ENCODE results near the gene JUNB. TPM values are rescaled to one million over a fixed set of nuclear protein-coding genes. Genes with fewer than 3 reads are reported as not detected.

The JUNB gene
- total RNA-seq, 1 experiment from 2014 or later, result 6.6 TPM

- TF ChIP-seq, protein P1, sequence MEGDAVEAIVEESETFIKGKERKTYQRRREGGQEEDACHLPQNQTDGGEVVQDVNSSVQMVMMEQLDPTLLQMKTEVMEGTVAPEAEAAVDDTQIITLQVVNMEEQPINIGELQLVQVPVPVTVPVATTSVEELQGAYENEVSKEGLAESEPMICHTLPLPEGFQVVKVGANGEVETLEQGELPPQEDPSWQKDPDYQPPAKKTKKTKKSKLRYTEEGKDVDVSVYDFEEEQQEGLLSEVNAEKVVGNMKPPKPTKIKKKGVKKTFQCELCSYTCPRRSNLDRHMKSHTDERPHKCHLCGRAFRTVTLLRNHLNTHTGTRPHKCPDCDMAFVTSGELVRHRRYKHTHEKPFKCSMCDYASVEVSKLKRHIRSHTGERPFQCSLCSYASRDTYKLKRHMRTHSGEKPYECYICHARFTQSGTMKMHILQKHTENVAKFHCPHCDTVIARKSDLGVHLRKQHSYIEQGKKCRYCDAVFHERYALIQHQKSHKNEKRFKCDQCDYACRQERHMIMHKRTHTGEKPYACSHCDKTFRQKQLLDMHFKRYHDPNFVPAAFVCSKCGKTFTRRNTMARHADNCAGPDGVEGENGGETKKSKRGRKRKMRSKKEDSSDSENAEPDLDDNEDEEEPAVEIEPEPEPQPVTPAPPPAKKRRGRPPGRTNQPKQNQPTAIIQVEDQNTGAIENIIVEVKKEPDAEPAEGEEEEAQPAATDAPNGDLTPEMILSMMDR (IDR thresholded peaks at IDR 0.05), result no peak
- TF ChIP-seq NFYB (CRISPR knock-in tag; conservative IDR thresholded peaks at IDR 0.05; ENCODE audit: low read depth) (no peak), ETV6 (CRISPR knock-in tag; IDR thresholded peaks at IDR 0.05) (peak; percentile 98), ZNF121 (CRISPR knock-in tag; IDR thresholded peaks at IDR 0.05) (no peak), ESRRA (CRISPR knock-in tag; IDR thresholded peaks at IDR 0.05; ENCODE audit: borderline replicate concordance) (0 out of 2 replicates have a peak, but pooled peaks have one; percentile 56), MAX (CRISPR knock-in tag; IDR thresholded peaks at IDR 0.05) (peak; percentile 95)
- TF ChIP-seq, protein P2, sequence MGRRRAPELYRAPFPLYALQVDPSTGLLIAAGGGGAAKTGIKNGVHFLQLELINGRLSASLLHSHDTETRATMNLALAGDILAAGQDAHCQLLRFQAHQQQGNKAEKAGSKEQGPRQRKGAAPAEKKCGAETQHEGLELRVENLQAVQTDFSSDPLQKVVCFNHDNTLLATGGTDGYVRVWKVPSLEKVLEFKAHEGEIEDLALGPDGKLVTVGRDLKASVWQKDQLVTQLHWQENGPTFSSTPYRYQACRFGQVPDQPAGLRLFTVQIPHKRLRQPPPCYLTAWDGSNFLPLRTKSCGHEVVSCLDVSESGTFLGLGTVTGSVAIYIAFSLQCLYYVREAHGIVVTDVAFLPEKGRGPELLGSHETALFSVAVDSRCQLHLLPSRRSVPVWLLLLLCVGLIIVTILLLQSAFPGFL (CRISPR knock-in tag; IDR thresholded peaks at IDR 0.05; ENCODE audit: borderline replicate concordance), result no peak
These were observed 15.2 kb downstream of the JUNB start, which contains the start of gene RNASEH2A (continued) for GRCh38 chr19:12806242-12807081.

DNA sequence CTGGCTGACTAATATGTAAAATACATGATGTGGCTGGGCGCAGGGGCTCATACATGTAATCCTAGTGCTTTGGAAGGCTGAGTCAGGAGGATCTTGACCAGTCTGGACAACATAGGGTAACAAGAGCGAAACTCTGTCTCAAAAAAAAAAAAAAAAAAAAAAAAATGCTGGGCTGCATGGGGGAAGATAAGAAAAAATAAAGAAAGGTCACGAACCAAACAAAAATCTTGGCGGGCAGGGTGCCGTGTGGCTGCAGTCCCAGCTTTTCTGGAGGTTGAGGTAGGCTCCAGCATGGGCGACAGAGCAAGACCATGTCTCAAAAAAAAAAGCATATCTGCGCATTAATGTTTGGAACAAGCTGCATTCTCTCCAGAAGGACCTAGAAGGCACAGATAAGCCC is 23.8 kb downstream of the JUNB start:
- Mint-ChIP-seq H3K36me3 (peaks cover 19% of the 10 kb centered on the region), H3K4me1 (no peaks in the 10 kb centered on the region), H3K27me3 (ENCODE audit: low read depth) (no peaks in the 10 kb centered on the region), H3K9me3 (no peaks in the 10 kb centered on the region), H3K4me3 (no peak overlapping the region), H3K27ac (no peak overlapping the region)
- ChIA-PET CTCF (interaction anchor here (1.4 to 3.6 kb wide), 3 partner anchors 9 to 32 kb away, joined by 4 to 11 read pairs (median 10); partner anchors contain the start of gene RNASEH2A), POLR2A (interaction anchor here (1.5 kb wide), 1 partner anchor 9 kb away, joined by 4 read pairs; the partner anchor contains the start of gene RNASEH2A)
- no peak for ATAC-seq
- DNase-seq (ENCODE audit: low spot score), result no peak
- no peak for TF ChIP-seq FOXP4 (CRISPR knock-in tag; IDR thresholded peaks at IDR 0.05)
- no peak for TF ChIP-seq CDX4 (CRISPR knock-in tag; IDR thresholded peaks at IDR 0.05; ENCODE audit: borderline replicate concordance)
- no peak for TF ChIP-seq ZNF138 (CRISPR knock-in tag; conservative IDR thresholded peaks at IDR 0.05)
- TF ChIP-seq, protein P3, sequence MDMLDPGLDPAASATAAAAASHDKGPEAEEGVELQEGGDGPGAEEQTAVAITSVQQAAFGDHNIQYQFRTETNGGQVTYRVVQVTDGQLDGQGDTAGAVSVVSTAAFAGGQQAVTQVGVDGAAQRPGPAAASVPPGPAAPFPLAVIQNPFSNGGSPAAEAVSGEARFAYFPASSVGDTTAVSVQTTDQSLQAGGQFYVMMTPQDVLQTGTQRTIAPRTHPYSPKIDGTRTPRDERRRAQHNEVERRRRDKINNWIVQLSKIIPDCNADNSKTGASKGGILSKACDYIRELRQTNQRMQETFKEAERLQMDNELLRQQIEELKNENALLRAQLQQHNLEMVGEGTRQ (CRISPR knock-in tag; IDR thresholded peaks at IDR 0.05), result no peak
- TF ChIP-seq HMGA2 (CRISPR knock-in tag; IDR thresholded peaks at IDR 0.05), result no peak
- TF ChIP-seq EMX1 (CRISPR knock-in tag; IDR thresholded peaks at IDR 0.05), result no peak
- TF ChIP-seq NFE2L1 (CRISPR knock-in tag; IDR thresholded peaks at IDR 0.05), result no peak
- TF ChIP-seq, protein P4, sequence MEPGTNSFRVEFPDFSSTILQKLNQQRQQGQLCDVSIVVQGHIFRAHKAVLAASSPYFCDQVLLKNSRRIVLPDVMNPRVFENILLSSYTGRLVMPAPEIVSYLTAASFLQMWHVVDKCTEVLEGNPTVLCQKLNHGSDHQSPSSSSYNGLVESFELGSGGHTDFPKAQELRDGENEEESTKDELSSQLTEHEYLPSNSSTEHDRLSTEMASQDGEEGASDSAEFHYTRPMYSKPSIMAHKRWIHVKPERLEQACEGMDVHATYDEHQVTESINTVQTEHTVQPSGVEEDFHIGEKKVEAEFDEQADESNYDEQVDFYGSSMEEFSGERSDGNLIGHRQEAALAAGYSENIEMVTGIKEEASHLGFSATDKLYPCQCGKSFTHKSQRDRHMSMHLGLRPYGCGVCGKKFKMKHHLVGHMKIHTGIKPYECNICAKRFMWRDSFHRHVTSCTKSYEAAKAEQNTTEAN (CRISPR knock-in tag; IDR thresholded peaks at IDR 0.05), result no peak
- no peak for TF ChIP-seq ATF1 (CRISPR knock-in tag; IDR thresholded peaks at IDR 0.05)
- TF ChIP-seq TEAD4 (CRISPR knock-in tag; IDR thresholded peaks at IDR 0.05), result no peak
- TF ChIP-seq ZNF512 (CRISPR knock-in tag; IDR thresholded peaks at IDR 0.05; ENCODE audit: borderline replicate concordance), result no peak
- no peak for TF ChIP-seq ZNF121 (CRISPR knock-in tag; IDR thresholded peaks at IDR 0.05)
- TF ChIP-seq ZNF425 (CRISPR knock-in tag; conservative IDR thresholded peaks at IDR 0.05), result no peak
- no peak for TF ChIP-seq SMAD3 (CRISPR knock-in tag; IDR thresholded peaks at IDR 0.05; ENCODE audit: borderline replicate concordance)
- no peak for TF ChIP-seq OVOL2 (CRISPR knock-in tag; IDR thresholded peaks at IDR 0.05; ENCODE audit: borderline replicate concordance)
- TF ChIP-seq ZNF317 (CRISPR knock-in tag; IDR thresholded peaks at IDR 0.05; ENCODE audit: borderline replicate concordance, low read depth), result no peak
- no peak for TF ChIP-seq FOXP1 (CRISPR knock-in tag; IDR thresholded peaks at IDR 0.05; ENCODE audit: borderline replicate concordance)

Data from WTC11 (cell line).